Glomerular visceral epithelial cell (primary cell): ENCODE measurements around the gene GNG3.
"Not testable (repeated sequence)": the region's sequence is repeated elsewhere in the genome, so short reads cannot be mapped to it uniquely, and the experiment has no call there.

ENCODE experiments used
- DNase-seq: peaks from one replicate; pipeline ENCODE4 v3.0.0-alpha.2; 2016; ENCODE audit errors: extremely low spot score

The GNG3 gene

DNA sequence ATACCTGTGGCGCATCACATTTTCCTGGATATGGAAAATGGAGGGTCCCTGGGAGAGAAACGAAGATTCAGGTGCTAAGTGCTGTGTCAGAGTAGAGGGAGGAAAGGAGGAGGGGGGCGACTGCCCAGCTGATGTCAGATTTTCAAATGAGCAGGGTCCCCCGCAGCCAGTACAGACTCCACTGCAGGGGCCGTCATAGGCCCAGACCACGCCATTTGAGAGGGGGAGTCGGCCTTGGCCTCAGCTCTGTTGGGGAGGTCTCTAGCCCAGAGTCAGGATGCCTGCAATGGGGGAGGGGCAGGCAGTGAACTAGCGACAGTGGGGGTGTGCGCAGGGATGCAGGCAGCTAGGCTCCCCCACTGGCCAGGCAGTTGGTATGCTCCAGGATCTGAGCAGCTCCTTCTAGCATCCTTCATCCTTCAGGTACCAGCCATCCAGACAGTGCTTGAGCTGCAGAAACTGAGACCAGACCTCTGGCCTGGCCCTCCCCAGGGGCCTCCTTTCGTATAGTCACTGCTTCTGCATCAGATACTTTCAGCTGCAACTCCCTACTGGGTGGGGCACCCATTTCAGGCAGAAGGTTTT lies at the start of gene GNG3, which contains the start of gene BSCL2:
Gene GNG3 (plus strand): TSS at position 400 of the 585 bp plus-strand sequence. CDS start 620 bp downstream, outside the sequence.
Gene BSCL2 (minus strand): TSS at position 148 of the 585 bp plus-strand sequence. CDS start 229 bp downstream, outside the sequence.
- DNase-seq, result no peak

GRCh38 chr11:62664405-62665074 lies 42.9 kb upstream of the GNG3 start:
- DNase-seq, result peak; percentile 63

- DNase-seq, result peak; percentile 96
Observed at GRCh38 chr11:62665075-62665598, 42.3 kb upstream of the GNG3 start, which contains the start of the genes C11orf98 and CSKMT. TSS of gene C11orf98 (minus strand) at chr11:62665210. CDS start at chr11:62665169, 41 bp downstream. TSS of gene CSKMT (plus strand) at chr11:62665312. CDS start at chr11:62665880, 568 bp downstream.

- DNase-seq, result peak; percentile 63
Observed at GRCh38 chr11:62665599-62666258, 41.7 kb upstream of the GNG3 start.

DNA sequence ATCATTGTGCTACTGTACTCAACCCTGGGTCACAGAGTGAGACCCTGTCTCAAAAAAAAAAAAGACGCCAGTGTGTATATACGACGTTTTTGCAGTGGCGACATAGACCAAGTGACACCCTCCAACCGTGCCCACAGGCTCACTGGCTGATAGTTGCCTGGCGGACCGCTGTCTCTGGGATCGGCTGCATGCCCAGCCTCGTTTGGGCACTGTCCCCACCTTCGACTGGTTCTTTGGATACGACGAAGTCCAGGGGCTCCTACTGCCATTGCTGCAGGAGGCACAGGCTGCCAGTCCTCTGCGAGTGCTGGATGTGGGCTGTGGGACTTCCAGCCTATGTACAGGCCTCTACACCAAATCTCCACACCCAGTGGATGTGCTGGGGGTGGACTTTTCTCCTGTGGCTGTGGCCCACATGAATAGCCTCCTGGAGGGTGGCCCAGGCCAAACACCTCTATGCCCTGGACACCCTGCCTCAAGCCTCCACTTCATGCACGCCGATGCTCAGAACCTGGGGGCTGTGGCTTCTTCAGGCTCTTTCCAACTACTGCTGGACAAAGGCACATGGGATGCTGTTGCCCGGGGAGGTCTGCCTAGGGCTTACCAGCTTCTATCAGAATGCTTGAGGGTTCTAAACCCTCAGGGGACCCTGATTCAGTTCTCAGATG lies 41.1 kb upstream of the GNG3 start:
- DNase-seq, result no peak

DNA sequence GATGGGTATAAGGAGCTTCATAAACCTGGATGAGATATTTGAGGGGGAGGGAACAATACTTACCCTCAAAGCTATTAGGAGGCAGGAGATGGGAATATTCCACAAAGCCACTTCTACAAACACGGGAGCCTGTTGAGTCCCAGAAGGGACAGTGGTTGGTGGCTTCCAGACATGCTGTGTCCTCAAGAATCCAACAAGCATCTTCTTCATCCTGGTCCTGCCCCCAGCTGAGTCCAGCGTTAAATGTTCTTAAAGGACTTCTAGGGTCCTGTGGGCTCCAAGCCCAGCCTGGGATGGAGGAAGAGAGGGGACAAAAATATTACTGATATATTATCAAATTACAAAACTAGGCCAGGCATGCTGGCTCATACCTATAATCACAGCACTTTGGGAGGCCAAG lies 40.0 kb upstream of the GNG3 start:
- DNase-seq, result no peak

GRCh38 chr11:62669420-62670161 lies 37.9 kb upstream of the GNG3 start:
- no peak for DNase-seq

GRCh38 chr11:62671236-62671607 lies 36.3 kb upstream of the GNG3 start:
- DNase-seq, result peak; percentile 33

GRCh38 chr11:62671608-62672389 lies 35.7 kb upstream of the GNG3 start, which contains the start of the genes LBHD1 and UQCC3:
TSS of gene LBHD1 (minus strand) at chr11:62672267. CDS start at chr11:62670031, 2,236 bp downstream.
TSS of gene UQCC3 (plus strand) at chr11:62671673. CDS start at chr11:62671746, 73 bp downstream.
- peak; percentile 82 for DNase-seq

GRCh38 chr11:62673196-62673525 lies 34.3 kb upstream of the GNG3 start:
- DNase-seq, result no peak

DNA sequence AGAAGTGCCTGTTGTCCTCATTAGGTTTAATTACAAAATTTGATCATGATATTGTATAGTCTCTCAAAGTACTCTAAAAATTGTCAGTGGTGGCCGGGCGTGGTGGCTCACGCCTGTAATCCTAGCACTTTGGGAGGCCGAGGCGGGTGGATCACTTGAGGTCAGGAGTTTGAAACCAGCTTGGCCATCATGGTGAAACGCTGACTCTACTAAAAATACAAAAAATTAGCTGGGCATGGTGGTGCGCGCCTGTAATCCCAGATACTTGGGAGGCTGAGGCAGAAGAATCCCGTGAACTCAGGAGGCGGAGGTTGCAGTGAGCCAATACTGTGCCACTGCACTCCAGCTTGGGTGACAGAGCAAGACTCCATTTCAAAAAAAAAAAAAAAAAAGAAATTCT lies 32.1 kb upstream of the GNG3 start:
- DNase-seq, result not testable (repeated sequence)

DNA sequence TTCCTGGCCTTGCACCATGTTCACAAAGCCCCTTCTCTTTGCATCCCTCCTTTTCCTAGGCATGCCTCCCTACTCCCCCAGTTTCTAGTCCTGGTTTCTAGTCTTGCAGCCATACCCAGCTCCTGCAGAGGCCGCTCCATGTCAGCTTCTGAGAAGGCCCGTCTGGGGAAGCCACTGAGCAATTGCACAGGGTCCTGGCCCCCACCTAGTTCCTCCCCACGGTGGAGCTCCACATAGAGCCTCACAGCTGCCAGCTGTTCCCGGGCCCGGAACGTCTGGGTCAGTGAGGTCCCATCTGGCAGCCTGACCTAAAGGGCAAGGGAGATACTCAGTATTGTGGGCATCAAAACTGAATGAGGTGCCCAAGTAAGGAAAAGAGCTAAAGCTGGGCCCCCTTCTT lies 30.8 kb upstream of the GNG3 start:
- DNase-seq, result no peak

GRCh38 chr11:62677156-62677555 lies 30.3 kb upstream of the GNG3 start:
- no peak for DNase-seq

GRCh38 chr11:62677714-62678113 lies 29.8 kb upstream of the GNG3 start:
- no peak for DNase-seq

- no peak for DNase-seq
Observed at GRCh38 chr11:62678433-62678769, 29.1 kb upstream of the GNG3 start.

DNA sequence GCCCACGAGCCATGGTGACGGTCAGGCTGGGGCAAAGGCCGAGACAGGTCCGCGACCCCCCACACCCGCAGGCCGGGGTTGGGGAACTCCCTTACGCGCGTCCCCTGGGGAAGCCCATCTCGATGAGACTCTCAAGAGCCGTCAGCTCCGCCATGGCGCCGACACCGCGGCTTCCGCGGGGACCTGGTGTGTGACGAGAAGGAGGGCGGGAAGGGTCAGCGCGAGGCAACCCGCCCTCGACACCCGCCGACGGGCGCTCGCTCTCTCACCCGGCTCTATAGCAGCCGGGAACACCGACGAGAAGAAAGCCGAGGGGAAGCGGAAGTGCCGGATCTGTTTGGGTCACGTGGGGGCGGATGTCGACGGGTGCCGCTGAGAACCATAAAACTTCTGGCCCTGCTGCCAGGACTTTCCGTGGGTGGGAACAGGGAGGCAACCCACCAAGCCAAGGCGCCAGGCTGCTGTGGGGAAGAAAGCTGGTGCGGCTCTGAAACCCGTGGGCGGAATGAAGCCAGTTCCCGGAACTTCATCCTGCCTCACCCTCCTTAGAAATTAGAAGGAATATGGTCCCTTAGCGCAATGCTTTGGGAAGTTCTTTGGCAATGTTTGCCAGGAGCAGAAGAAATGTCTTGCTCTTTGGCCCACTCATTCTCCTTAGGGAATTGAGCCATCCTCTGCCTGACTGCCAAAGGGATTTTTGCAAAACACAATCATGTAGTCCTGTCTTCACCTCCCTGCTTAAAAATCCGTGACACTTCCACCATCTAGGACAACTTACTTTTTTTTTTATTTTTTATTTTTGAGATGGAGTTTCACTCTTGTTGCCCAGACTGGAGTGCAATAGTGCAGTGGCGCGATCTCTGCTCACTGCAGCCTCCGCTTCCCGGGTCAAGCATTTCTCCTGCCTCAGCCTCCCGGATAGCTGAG lies 28.4 kb upstream of the GNG3 start, which contains the start of gene UBXN1:
Gene UBXN1 (minus strand): TSS at position 304 of the 927 bp plus-strand sequence. CDS start 150 bp downstream, at position 154.
- peak; percentile 78 for DNase-seq

GRCh38 chr11:62680825-62681240 lies 26.6 kb upstream of the GNG3 start:
- DNase-seq, result peak; percentile 76

DNA sequence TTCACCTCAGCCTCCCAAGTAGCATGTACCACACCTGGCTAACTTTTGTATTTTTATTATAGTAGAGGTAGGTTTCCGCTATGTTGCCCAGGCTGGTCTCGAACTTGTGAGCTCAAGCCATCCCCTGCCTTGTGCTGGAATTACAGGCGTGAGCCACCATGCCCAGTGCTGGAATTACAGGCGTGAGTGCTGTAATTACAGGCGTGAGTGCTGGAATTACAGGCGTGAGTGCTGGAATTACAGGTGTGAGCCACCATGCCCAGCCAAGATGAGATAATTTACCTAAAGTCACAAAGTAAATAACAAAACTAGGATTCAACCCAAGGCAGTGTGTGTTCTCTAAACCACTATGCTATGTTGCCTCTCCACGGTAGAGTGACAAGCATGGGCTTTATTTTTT lies 25.0 kb upstream of the GNG3 start:
- DNase-seq, result no peak
